Diencephalon (tissue), 1 donor: ENCODE data around the gene GPC5. TPM values are rescaled to one million over a fixed set of nuclear protein-coding genes. Genes with fewer than 3 reads are reported as not detected.

Experiments
- small RNA-seq: library from RNA; depleted of rRNA; stranded (forward); fragments of <200 nt; gene quantifications from one replicate; pipeline ENCODE3, GENCODE V24; 2014
- total RNA-seq: library from RNA; depleted of rRNA; stranded (reverse); fragments of >200 nt; gene quantifications from one replicate; pipeline ENCODE4 v1.2.3, GENCODE V29; 2014

The GPC5 gene
- 54.0 TPM for total RNA-seq

DNA sequence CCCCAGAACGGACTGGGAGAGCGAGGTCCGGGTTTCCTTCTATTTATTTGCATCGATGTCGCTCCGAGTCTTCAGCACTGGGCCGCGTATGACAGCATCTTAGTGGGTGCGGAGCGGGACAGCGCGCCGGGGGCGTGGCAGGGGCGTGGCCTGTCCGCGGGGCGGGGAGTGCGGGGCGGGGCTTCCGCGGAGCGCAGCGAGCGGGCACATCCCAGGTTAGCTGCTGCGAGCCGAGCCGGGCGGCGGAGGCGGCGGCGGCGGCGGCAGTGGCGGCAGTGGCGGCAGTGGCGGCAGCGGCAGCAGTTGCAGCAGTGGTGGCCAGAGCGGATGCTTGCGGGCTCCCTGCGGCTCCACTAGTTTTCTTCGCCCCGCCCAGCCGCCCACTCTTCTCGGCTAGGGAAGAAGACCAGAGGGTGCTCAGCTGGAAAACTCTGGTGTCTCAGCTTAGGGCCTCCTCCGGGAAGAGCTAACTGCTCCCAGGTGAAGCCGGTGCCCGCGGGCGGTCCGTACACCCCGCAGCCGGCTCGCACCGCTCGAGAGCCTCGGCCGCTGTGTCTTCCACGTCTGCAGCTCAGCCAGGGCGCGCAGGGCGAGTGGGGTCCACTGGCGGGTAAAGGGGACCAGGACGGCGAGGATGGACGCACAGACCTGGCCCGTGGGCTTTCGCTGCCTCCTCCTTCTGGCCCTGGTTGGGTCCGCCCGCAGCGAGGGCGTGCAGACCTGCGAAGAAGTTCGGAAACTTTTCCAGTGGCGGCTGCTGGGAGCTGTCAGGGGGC is at the start of gene GPC5:
TSS of gene GPC5 (plus strand) at position 209 of the 776 bp plus-strand sequence.

Small RNAs within 50 kb of the gene (small RNA-seq; reads per million reads assigned to genes)
- gene AL356737.1 (not detected), gene FABP5P4 (not detected), gene MIR548AS (0.08 reads per million), gene RNU4ATAC3P (not detected)

Other genes with a start within 250 kb of the GPC5 start
- 20.1 TPM for gene MIR17HG, start 50.9 kb upstream of the GPC5 start, total RNA-seq